Measurements from ENCODE around the gene MYO1B. TPM values are rescaled to one million over a fixed set of nuclear protein-coding genes. Genes with fewer than 3 reads are reported as not detected.

Gene MYO1B
- total and polyA plus RNA-seq, 2 of the 8 experiments (the other 6 are each of a cell fraction or from before 2014, with no cell fraction given), result 15.5 to 61.2 TPM

DNA sequence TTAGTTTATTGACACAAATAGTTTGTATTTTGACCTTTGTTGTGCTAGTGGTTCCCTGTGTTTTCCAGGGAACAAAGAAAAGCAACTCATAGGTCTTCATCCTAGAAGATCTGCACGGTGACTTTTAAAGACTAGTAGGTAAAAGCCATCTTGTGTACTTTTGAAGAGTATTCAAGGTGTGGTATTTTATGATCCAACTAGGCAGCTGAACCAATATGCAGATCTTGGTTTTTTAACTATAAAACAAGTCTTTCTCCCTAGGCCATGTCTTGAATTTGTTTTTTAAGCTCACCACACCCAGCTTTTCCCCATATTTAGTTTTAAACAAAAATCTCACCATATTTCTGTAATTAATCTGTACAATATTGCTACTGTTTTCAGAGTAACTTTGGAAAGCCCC lies 30.0 kb upstream of the MYO1B start:
- Histone ChIP-seq H3K9ac (replicated peaks in 1 of 4; ENCODE audit: extremely low read depth in 1 of 4, low read depth in 3 of 4, low read length in 3 of 4) (no peak overlapping the region), H3K4me1 (replicated peaks in 1 of 4; ENCODE audit: control insufficient read depth in 3 of 4, insufficient read depth in 4 of 4, low read length in 3 of 4) (peaks cover 0 to 3% (median 0%) of the 10 kb centered on the region in 4 experiments; a peak in 1 of 7 replicates), H3K4me2 (ENCODE audit: insufficient read depth in 1 of 2, low read depth in 2 of 2, low read length in 2 of 2) (no peak overlapping the region), H3K23me2 (ENCODE audit: low read depth, low read length) (no peaks in the 10 kb centered on the region; the same call in 1 of the 2 replicates), H2BK15ac (ENCODE audit: low read length) (no peak overlapping the region), H3K14ac (ENCODE audit: insufficient read length) (no peak overlapping the region), H3K18ac (ENCODE audit: extremely low read depth, low read length) (no peak overlapping the region), H4K5ac (ENCODE audit: insufficient read length, low read depth, low read length) (no peak overlapping the region), H3K56ac (replicated peaks; ENCODE audit: insufficient read length, low read depth, low read length) (no peak overlapping the region), H3K27me3 (replicated peaks in 1 of 4; ENCODE audit: control insufficient read depth in 3 of 4, extremely low read depth in 1 of 4, insufficient read depth in 3 of 4, low read length in 3 of 4) (no peaks in the 10 kb centered on the region), H3K79me2 (ENCODE audit: control insufficient read depth in 1 of 2, insufficient read depth in 2 of 2, low read length in 2 of 2) (no peaks in the 10 kb centered on the region), H4K8ac (ENCODE audit: extremely low read depth, insufficient read depth, low read length) (no peak overlapping the region), H3K27ac (ENCODE audit: low read depth, low read length) (no peak overlapping the region), H3K79me1 (ENCODE audit: low read depth, low read length) (no peaks in the 10 kb centered on the region), H3K36me3 (ENCODE audit: control insufficient read depth in 2 of 4, insufficient read depth in 4 of 4, low read length in 3 of 4) (no peaks in the 10 kb centered on the region), H2BK20ac (ENCODE audit: low read length) (no peak overlapping the region), H2BK5ac (ENCODE audit: low read depth, low read length) (no peak overlapping the region), H3K4me3 (ENCODE audit: extremely low read depth in 1 of 4, insufficient read depth in 2 of 4, low read depth in 3 of 4, low read length in 4 of 4) (no peak overlapping the region), H3K4ac (replicated peaks; ENCODE audit: insufficient read length, low read depth, low read length) (no peak overlapping the region), H2AFZ (ENCODE audit: low read length) (no peak overlapping the region), H3K9me3 (ENCODE audit: insufficient read depth in 2 of 2, low read depth in 1 of 2, low read length in 1 of 2) (no peaks in the 10 kb centered on the region; a peak in 1 of 4 replicates), H2AK5ac (ENCODE audit: low read depth, low read length) (no peak overlapping the region), H4K91ac (replicated peaks; ENCODE audit: insufficient read length, low read length) (no peak overlapping the region), H4K20me1 (replicated peaks in 1 of 2; ENCODE audit: control insufficient read depth in 1 of 2, insufficient read depth in 2 of 2, low read length in 2 of 2) (no peaks in the 10 kb centered on the region), H3K23ac (ENCODE audit: insufficient read length) (no peak overlapping the region), H2BK120ac (replicated peaks; ENCODE audit: low read depth, low read length) (no peak overlapping the region), H2BK12ac (ENCODE audit: low read depth, low read length) (no peak overlapping the region)
- POLR2A ChIA-PET (ENCODE audit: partially characterized antibody), result no interaction called here
- CTCF ChIA-PET (ENCODE audit: partially characterized antibody), result interaction anchor here (0.7 to 1.1 kb wide), 3 partner anchors 163 to 307 kb away, joined by 3 to 5 read pairs (median 3); no protein-coding TSS in a partner anchor
- WGBS, 2 experiments (ENCODE audit: extremely low coverage in 1 of 2, insufficient coverage in 1 of 2, insufficient read length in 1 of 2, insufficient replicate concordance in 2 of 2, low coverage in 1 of 2, low lambda C conversion rate in 2 of 2, missing lambda C conversion rate in 1 of 2), result 96% methylated on average over 1 of the region's 1 CpG; no CpG with 5 or more reads in 1 of the 2 experiments
- FAIRE-seq, result no peak
- no peak for DNase-seq (ENCODE audit: low read depth in 1 of 2, low spot score in 2 of 2)
- no peak for TF ChIP-seq EP300 (IDR thresholded peaks at IDR 0.05; ENCODE audit: borderline replicate concordance in 1 of 2, low read depth in 2 of 2, low read length in 2 of 2)
- no peak for TF ChIP-seq TBP (IDR thresholded peaks at IDR 0.05; ENCODE audit: low read depth, low read length)
- no peak for TF ChIP-seq RFX5 (IDR thresholded peaks at IDR 0.05; ENCODE audit: borderline replicate concordance, low read depth, low read length)
- TF ChIP-seq CREB1 (IDR thresholded peaks at IDR 0.05), result no peak
- TF ChIP-seq SP1 (IDR thresholded peaks at IDR 0.05; ENCODE audit: low read depth, low read length), result no peak
- no peak for TF ChIP-seq CHD2 (IDR thresholded peaks at IDR 0.05; ENCODE audit: low read length)
- TF ChIP-seq CBX5 (IDR thresholded peaks at IDR 0.05; ENCODE audit: low read depth, low read length), result no peak
- TF ChIP-seq GTF2F1 (IDR thresholded peaks at IDR 0.05; ENCODE audit: borderline replicate concordance, low read depth, low read length), result no peak
- no peak for TF ChIP-seq BRCA1 (IDR thresholded peaks at IDR 0.05; ENCODE audit: low read depth, low read length)
- TF ChIP-seq MAFK (IDR thresholded peaks at IDR 0.05; ENCODE audit: low read depth, low read length), result no peak
- no peak for TF ChIP-seq POLR2AphosphoS5 (IDR thresholded peaks at IDR 0.05; ENCODE audit: low read depth, low read length)
- TF ChIP-seq, protein P1, sequence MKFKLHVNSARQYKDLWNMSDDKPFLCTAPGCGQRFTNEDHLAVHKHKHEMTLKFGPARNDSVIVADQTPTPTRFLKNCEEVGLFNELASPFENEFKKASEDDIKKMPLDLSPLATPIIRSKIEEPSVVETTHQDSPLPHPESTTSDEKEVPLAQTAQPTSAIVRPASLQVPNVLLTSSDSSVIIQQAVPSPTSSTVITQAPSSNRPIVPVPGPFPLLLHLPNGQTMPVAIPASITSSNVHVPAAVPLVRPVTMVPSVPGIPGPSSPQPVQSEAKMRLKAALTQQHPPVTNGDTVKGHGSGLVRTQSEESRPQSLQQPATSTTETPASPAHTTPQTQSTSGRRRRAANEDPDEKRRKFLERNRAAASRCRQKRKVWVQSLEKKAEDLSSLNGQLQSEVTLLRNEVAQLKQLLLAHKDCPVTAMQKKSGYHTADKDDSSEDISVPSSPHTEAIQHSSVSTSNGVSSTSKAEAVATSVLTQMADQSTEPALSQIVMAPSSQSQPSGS (IDR thresholded peaks at IDR 0.05; ENCODE audit: low read length), result no peak
- TF ChIP-seq SRF (IDR thresholded peaks at IDR 0.05; ENCODE audit: low read depth, low read length), result no peak

Measured in H1 (cell line).